HepG2 (cell line): Measurements from ENCODE around the gene MMP12. TPM values are rescaled to one million over a fixed set of nuclear protein-coding genes. Genes with fewer than 3 reads are reported as not detected.
A peak's percentile ranks its signal among the peaks of the same experiment; 100 is the strongest.

Experiments
- ARID5B ChIP-seq: IDR thresholded peaks from 2 replicates; pipeline ENCODE4 v1.4.0; 2020; ENCODE audit warnings: mild to moderate bottlenecking, missing genetic modification reagents
- ELF1 ChIP-seq: sonication (generic); formaldehyde crosslinking; IDR thresholded peaks from 2 replicates; pipeline ENCODE4 v1.4.0; 2020; ENCODE audit warnings: missing genetic modification reagents
- FOXA1 ChIP-seq, 2 experiments: fragments of 450-650 bp in 1 of 2; sonication (generic) in 1 of 2; formaldehyde crosslinking in 1 of 2; IDR thresholded peaks; 2 replicates each; pipeline versions ENCODE4 v1.4.0 to v1.6.1; 2016 to 2020; ENCODE audit warnings: missing genetic modification reagents in 1 of 2
- KIAA2018 ChIP-seq: sonication (generic); formaldehyde crosslinking; IDR thresholded peaks from 2 replicates; pipeline ENCODE4 v1.5.0; 2020; ENCODE audit warnings: mild to moderate bottlenecking, missing genetic modification reagents, borderline replicate concordance
- NR2C2 ChIP-seq: sonication (generic); formaldehyde crosslinking; IDR thresholded peaks from 2 replicates; pipeline ENCODE4 v1.4.0; 2020; ENCODE audit warnings: missing genetic modification reagents, mild to moderate bottlenecking, moderate library complexity, borderline replicate concordance
- ZBTB38 ChIP-seq: sonication (generic); formaldehyde crosslinking; IDR thresholded peaks from 2 replicates; pipeline ENCODE4 v1.5.1; 2020; ENCODE audit warnings: mild to moderate bottlenecking, missing genetic modification reagents
- ZNF644 ChIP-seq: IDR thresholded peaks from 2 replicates; pipeline ENCODE4 v1.6.1; 2016; ENCODE audit warnings: low read depth
- polyA plus RNA-seq, 8 experiments: library from polyadenylated mRNA; depleted of rRNA in 3 of 8; stranded (reverse) in 7 of 8; unstranded in 1 of 8; fragments of >200 nt; fragmentation: Illumina TruSeq in 4 of 8; extraction: Trizol in 4 of 8; gene quantifications; 2 replicates each; pipeline versions ENCODE4 v1.2.1 to v1.2.3, GENCODE V29; 2011 to 2016; ENCODE audit warnings: low read depth in 4 of 8, missing spikeins in 1 of 8, mixed read lengths in 1 of 8; ENCODE audit not compliant: insufficient read depth in 1 of 8
- total RNA-seq, 5 experiments: library from RNA; depleted of rRNA; stranded (reverse); fragments of >200 nt; fragmentation: Illumina TruSeq; extraction: Trizol; gene quantifications; 2 replicates each; pipeline ENCODE4 v1.2.3, GENCODE V29; 2016; ENCODE audit warnings: low read depth in 1 of 5

The MMP12 gene
- total and polyA plus RNA-seq, 2 of the 13 experiments (the other 11 are each of a cell fraction or from before 2014, with no cell fraction given) = not detected

- no peak for TF ChIP-seq KIAA2018 (CRISPR knock-in tag)
- TF ChIP-seq ELF1 (CRISPR knock-in tag) = 0 out of 2 replicates have a peak, but pooled peaks have one; percentile 16
- TF ChIP-seq ARID5B (CRISPR knock-in tag) = no peak
- TF ChIP-seq ZNF644 (CRISPR knock-in tag) = peak; percentile 30; the same call in 1 of the 2 replicates
- no peak for TF ChIP-seq NR2C2 (CRISPR knock-in tag)
- TF ChIP-seq FOXA1 (IDR thresholded peaks at IDR 0.05) = no peak
- TF ChIP-seq FOXA1 (CRISPR knock-in tag; IDR thresholded peaks at IDR 0.05) = peak; percentile 21; the same call in 1 of the 2 replicates
- no peak for TF ChIP-seq ZBTB38
These were observed 55.3 kb downstream of the MMP12 start (continued) for GRCh38 chr11:102819491-102819890.
